SH-SY5Y (cell line): ENCODE measurements around the gene B3GAT1.

Experiments used
- GATA2 ChIP-seq: IDR thresholded peaks from 2 replicates; pipeline ENCODE4 v1.6.1; 2011; ENCODE audit warnings: mild to moderate bottlenecking, low read depth, low read length
- GATA3 ChIP-seq: IDR thresholded peaks from 2 replicates; pipeline ENCODE4 v1.6.1; 2011; ENCODE audit warnings: low read depth, mild to moderate bottlenecking, low read length, moderate library complexity

GRCh38 chr11:134340354-134340964 lies 71.6 kb downstream of the B3GAT1 start:
- TF ChIP-seq GATA2, result no peak
- no peak for TF ChIP-seq GATA3
